Measurements from ENCODE around the gene OR2B2.

The OR2B2 gene

DNA sequence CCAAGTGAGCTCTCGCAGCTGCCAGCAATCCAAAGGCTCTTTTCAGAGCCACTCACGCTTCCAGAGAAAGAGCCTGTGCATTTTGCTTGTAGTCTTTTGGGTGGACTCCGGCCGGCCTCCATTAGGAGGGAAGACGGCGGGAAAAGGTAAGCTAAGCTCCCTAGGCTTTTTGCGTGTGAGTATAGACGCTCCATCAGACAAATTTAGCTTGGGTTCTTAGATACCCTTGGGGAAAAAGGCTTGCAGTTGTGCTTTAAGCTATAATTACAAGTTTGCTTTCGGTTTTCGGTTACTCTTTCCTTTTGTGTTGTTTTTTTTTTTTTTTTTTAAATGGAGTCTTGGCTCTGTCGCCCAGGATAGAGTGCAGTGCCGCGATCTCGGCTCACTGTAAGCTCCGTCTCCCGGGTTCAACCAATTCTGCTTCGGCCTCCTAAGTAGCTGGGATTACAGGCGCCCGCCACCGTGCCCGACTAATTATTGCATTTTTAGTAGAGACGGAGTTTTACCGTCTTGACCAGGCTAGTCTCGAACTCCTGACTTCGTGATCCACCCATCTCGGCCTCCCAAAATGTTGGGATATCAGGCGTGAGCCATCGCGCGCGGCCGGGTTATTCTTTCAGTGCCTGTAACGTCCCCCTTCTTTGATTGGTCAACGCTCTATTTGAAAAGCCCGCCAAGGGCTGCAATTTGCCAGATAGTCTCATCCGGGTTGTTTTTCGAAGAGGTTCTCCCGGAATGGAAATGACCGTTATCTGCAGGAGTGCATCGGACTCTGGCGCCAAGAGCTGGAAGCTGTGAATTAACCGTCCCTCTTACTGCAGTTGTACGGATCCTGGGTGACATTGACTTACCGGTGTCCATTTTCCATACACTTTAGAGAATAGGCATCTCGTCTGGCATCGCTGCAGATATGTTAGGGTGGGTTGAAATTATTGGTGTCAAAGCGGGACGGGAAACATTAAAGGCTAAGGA, 18.1 kb downstream of the OR2B2 start:
- peak; percentile 85 for DNase-seq (ENCODE audit: low spot score)

GRCh38 chr6:27893059-27893835, 18.9 kb downstream of the OR2B2 start:
- peak; percentile 93 for DNase-seq (ENCODE audit: low spot score)

- DNase-seq (ENCODE audit: low spot score) = no peak
Measured at GRCh38 chr6:27892649-27893058, 19.5 kb downstream of the OR2B2 start.

DNA sequence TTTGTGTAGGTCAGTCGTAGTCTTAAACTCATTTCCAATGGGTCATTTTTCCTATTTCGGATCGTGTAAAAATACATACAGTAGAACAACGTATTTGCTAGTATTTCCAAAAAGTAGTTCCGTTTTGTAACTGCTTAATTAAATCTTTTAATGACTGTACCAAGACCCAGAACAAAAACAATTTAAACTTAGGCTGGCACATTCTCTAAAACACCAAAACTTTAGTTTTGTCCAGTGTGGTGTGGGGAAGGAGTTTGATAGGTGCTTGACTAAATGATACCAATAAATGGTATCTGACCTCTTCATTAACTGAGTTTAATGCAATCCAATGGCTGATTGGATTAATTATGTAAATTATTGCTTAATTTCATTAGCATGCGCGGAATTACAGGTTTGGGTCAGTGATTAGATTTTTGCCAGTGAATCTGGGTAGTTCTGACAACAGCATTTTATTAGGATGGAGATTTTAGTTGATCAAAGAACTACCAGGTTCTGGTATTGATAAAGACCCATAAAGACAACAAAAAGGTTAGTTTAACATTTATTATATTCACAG, 20.8 kb downstream of the OR2B2 start:
- no peak for DNase-seq (ENCODE audit: low spot score)

- peak; percentile 82 for DNase-seq (ENCODE audit: low spot score)
Measured at GRCh38 chr6:27890445-27891319, 21.5 kb downstream of the OR2B2 start.

- DNase-seq (ENCODE audit: low spot score) = no peak
Measured at GRCh38 chr6:27889628-27890444, 22.4 kb downstream of the OR2B2 start.

- no peak for DNase-seq (ENCODE audit: low spot score)
Measured at GRCh38 chr6:27889275-27889627, 22.9 kb downstream of the OR2B2 start.

- DNase-seq (ENCODE audit: low spot score) = no peak
Measured at GRCh38 chr6:27888566-27888965, 23.6 kb downstream of the OR2B2 start.

DNA sequence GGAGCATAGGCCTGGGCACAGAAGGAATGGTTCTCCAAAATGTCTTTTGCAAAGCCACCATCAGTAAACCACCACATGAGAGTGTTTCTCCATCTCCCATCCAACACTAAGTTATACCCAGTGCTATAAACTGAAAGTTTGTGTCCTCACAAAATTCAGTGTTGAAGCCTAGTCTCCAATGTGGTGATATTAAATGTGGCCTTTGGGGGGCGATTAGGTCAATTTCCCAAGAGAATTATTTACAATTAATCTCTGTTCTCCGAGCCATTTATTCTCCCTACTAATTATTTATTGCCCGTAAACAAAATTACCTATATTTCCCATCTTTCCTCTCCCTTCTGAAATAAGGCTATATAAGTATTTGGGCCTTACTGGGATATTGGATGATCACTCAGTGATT, 26.1 kb downstream of the OR2B2 start:
- no peak for DNase-seq (ENCODE audit: low spot score)

DNA sequence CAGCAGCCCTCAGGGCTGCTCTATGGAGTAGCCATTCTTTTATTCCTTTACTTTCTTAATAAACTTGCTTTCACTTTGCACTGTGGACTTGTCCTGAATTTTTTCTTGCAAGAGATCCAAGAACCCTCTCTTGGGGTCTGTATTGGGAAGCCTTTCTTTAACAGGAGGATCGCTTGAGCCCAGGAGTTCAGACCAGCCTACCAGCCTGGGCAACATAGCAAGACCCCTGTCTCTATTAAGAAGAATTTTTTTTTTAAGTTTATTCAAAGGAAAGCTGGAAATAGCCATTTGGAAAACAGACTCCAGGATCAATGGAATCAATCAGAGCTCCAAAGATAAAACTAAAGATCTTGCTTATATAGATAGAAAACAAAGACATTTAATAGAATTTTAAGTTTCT, 29.1 kb downstream of the OR2B2 start:
- no peak for DNase-seq (ENCODE audit: low spot score)

DNA sequence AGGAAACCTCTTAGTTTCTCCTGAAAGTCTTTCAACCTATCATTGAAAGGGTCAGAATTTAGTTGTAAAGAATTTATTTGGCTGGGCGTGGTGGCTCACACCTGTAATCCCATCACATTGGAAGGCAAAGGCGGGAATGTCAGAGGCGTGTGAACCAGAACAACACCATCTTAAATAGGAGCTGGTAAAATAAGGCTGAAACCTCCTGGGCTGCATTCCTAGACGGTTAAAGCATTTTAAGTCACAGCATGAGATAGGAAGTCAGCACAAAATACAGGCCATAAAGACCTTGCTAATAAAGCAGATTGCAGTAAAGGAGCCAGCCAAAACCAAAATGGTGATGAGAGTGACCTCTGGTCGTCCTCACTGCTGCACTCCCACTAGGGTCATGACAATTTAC, 29.6 kb downstream of the OR2B2 start:
- no peak for DNase-seq (ENCODE audit: low spot score)

DNA sequence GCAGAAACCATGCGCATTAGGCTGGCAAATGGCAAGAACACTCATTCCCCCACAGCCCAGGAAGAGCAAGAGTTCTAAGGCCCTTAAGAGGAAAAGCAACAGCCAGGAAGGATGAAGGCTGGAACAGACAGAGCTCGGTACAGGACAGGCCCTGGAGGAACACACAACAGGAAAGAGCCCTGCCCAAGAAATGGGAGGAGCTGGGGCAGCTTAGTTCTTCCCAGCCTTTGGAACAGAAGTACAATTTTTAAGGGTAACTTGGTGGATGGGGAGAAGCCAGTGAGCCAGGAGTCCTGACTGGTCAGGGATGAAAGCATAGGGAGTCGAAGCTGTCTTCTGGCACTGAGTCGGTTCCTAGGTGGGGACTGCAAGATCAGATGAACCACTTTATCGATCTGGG, 32.4 kb downstream of the OR2B2 start:
- no peak for DNase-seq (ENCODE audit: low spot score)

DNA sequence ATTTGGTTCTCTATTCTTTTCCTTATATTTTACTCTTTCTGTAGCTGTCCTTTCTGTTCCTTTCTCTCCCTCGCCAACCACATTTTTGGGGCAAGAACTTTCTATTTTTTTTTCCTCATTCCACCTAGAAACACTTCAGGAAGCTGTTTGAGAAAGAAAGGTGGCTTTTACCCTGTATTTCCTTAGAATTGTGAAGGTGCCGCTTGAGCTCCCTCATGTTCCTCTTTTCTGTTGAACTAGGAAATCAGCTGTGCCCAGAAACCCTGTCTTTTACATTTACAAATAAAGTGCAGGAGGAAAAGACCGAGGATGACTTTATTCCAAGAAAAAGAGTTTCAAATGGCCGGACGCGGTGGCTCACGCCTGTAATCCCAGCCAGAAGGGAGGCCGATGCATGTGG, 38.2 kb downstream of the OR2B2 start:
- no peak for DNase-seq (ENCODE audit: low spot score)

GRCh38 chr6:27873021-27873940, 38.9 kb downstream of the OR2B2 start:
- DNase-seq (ENCODE audit: low spot score) = peak; percentile 35

GRCh38 chr6:27872642-27873020, 39.6 kb downstream of the OR2B2 start:
- peak; percentile 24 for DNase-seq (ENCODE audit: low spot score)

DNA sequence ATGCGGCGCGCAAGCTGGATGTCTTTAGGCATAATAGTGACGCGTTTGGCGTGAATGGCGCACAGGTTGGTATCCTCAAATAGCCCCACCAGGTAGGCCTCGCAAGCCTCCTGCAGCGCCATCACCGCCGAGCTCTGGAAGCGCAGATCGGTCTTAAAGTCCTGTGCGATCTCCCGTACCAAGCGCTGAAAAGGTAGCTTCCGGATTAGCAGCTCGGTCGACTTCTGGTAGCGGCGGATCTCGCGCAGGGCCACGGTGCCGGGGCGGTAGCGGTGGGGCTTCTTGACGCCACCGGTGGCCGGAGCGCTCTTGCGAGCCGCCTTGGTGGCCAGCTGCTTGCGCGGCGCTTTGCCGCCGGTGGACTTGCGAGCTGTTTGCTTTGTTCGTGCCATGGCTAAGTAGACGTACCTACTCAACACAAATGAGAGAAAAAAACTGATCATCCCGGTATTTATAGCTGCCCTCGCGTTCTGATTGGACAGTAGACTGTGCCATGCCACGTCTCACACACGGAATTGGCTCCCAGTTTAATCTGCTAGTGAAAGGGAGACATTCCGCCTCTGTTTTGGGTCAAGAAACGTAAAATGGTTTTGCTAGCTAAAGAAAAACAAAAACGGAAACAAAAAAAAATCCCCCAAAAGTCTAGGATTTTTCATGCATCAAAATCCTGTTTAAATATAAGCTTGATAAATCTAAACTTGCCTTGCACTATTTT, 40.1 kb downstream of the OR2B2 start:
- peak; percentile 92 for DNase-seq (ENCODE audit: low spot score)

GRCh38 chr6:27870291-27870870, 41.8 kb downstream of the OR2B2 start:
- DNase-seq (ENCODE audit: low spot score) = no peak

DNA sequence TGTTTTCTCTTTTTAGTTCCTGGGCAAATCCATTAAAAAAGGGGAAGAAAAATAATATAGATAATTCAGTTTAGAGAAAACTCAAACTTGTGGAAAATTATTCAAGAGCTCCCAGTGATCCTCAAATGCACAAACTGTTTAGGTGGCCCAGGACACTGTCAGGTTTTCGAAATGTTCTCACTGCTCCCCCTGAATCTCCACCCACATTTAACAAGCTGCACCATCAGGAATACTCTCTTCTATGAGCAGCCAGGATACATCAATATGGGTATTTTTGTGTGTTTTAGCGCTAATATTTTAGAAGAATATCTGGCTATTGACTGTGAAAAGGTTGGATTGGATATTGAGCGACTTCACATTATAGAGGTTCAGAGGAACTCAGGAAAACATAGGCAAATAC, 43.9 kb downstream of the OR2B2 start:
- DNase-seq (ENCODE audit: low spot score) = no peak

DNA sequence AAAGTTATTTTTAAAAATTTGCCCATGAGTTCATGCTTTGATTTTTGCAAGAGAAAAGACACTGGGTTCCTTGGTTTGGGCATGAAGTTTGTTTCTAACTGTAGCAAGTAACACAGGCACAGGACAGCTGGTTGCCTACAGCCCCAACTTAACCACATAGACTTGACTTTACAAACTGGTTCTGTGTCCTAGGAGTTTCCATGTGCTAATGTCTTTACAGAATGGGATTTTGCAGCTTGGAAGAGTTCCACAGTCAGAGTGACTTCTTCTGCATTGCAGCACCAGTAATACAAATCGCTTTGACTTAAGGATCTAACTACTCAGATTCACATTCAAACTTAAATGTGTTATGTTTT, 44.3 kb downstream of the OR2B2 start:
- no peak for DNase-seq (ENCODE audit: low spot score)

All from germinal center (tissue), 1 donor.